Measurements from ENCODE around the gene AGBL5. TPM values are rescaled to one million over a fixed set of nuclear protein-coding genes. Genes with fewer than 3 reads are reported as not detected.

Gene AGBL5
- total RNA-seq, 2 experiments from 2014 or later, result 12.2 to 16.4 TPM

GRCh38 chr2:27088634-27089033 is 37.2 kb downstream of the AGBL5 start:
- no peak for TF ChIP-seq CTCF (IDR thresholded peaks at IDR 0.05)
- intact Hi-C loops (cut with micrococcal nuclease), result loop anchor here (5.0 kb wide), 1 partner anchor 126 kb away; no protein-coding TSS in a partner anchor
- POLR2A ChIA-PET, result no interaction called here
- no peaks in the 10 kb centered on the region for H3K27me3 Mint-ChIP-seq
- H3K4me3 Mint-ChIP-seq, result no peak overlapping the region
- no peak overlapping the region for H3K27ac Mint-ChIP-seq
- H3K9me3 Mint-ChIP-seq, result no peaks in the 10 kb centered on the region
- no peaks in the 10 kb centered on the region for H3K36me3 Mint-ChIP-seq (ENCODE audit: low read depth)
- CTCF ChIA-PET, result interaction anchor here (1.6 to 2.4 kb wide), 2 partner anchors 9 to 191 kb away, joined by 5 to 16 read pairs; no protein-coding TSS in a partner anchor
- no peak for ATAC-seq
- DNase-seq, result no peak
- peaks cover 14% of the 10 kb centered on the region for H3K4me1 Mint-ChIP-seq (ENCODE audit: low read depth)

- no peak for DNase-seq
- TF ChIP-seq CTCF (IDR thresholded peaks at IDR 0.05), result no peak
- CTCF ChIA-PET, result interaction anchor here (1.6 kb wide), 1 partner anchor 191 kb away, joined by 5 read pairs; no protein-coding TSS in a partner anchor
- Mint-ChIP-seq H3K9me3 (no peaks in the 10 kb centered on the region), H3K4me1 (ENCODE audit: low read depth) (peaks cover 14% of the 10 kb centered on the region), H3K27ac (no peak overlapping the region), H3K27me3 (no peaks in the 10 kb centered on the region), H3K4me3 (no peak overlapping the region), H3K36me3 (ENCODE audit: low read depth) (no peaks in the 10 kb centered on the region)
- POLR2A ChIA-PET, result interaction anchor here (0.6 kb wide), 2 partner anchors 339 to 1458 kb away, joined by 3 to 4 read pairs; partner anchors contain the start of gene NRBP1
- intact Hi-C loops (cut with micrococcal nuclease), result loop anchor here (5.0 kb wide), 1 partner anchor 127 kb away; no protein-coding TSS in a partner anchor
- ATAC-seq, result no peak
Observed at GRCh38 chr2:27089111-27089954, 37.9 kb downstream of the AGBL5 start.

GRCh38 chr2:27091746-27092695 is 40.6 kb downstream of the AGBL5 start:
- Mint-ChIP-seq H3K4me1 (ENCODE audit: low read depth) (peaks cover 8% of the 10 kb centered on the region), H3K36me3 (ENCODE audit: low read depth) (no peaks in the 10 kb centered on the region), H3K9me3 (no peaks in the 10 kb centered on the region), H3K27ac (no peak overlapping the region), H3K27me3 (no peaks in the 10 kb centered on the region), H3K4me3 (no peak overlapping the region)
- ChIA-PET CTCF (interaction anchor here (1.6 to 1.9 kb wide), 2 partner anchors 99 to 130 kb away, joined by 3 to 5 read pairs; no protein-coding TSS in a partner anchor), POLR2A (no interaction called here)
- ATAC-seq (no peak), DNase-seq (no peak)
- TF ChIP-seq CTCF (IDR thresholded peaks at IDR 0.05), result no peak
- intact Hi-C loops (cut with micrococcal nuclease), result loop anchor here (10.0 kb wide), 1 partner anchor 123 kb away; the partner anchor contains the start of genes ATRAID, CAD and SLC5A6

- POLR2A ChIA-PET, result no interaction called here
Observed at GRCh38 chr2:27092696-27093429, 41.4 kb downstream of the AGBL5 start.

More at GRCh38 chr2:27092696-27093429, 41.4 kb downstream of the AGBL5 start:
- CTCF ChIA-PET, result interaction anchor here (1.0 to 1.9 kb wide), 3 partner anchors 18 to 188 kb away, joined by 3 to 7 read pairs (median 5); no protein-coding TSS in a partner anchor
- ATAC-seq (no peak), DNase-seq (no peak)
- no peak for TF ChIP-seq CTCF (IDR thresholded peaks at IDR 0.05)
- Mint-ChIP-seq H3K27me3 (no peaks in the 10 kb centered on the region), H3K9me3 (no peaks in the 10 kb centered on the region), H3K36me3 (ENCODE audit: low read depth) (no peaks in the 10 kb centered on the region), H3K4me1 (ENCODE audit: low read depth) (peaks cover under 1% of the 10 kb centered on the region), H3K4me3 (no peak overlapping the region), H3K27ac (no peak overlapping the region)
- intact Hi-C loops (cut with micrococcal nuclease), result loop anchor here (10.0 kb wide), 1 partner anchor 122 kb away; the partner anchor contains the start of genes ATRAID, CAD and SLC5A6
